Heart right ventricle (tissue), 16 donors: ENCODE measurements around the gene GUCA1C. TPM values are rescaled to one million over a fixed set of nuclear protein-coding genes. Genes with fewer than 3 reads are reported as not detected.

ENCODE experiments used
- ATAC-seq, 8 donors: fragments of 200-7000 bp; cut with Tn5 transposase; one replicate each; pipeline ENCODE4 v1.9.1; 2020; ENCODE audit warnings: mild to moderate bottlenecking in 8 of 8, moderate library complexity in 8 of 8, moderate number of reproducible peaks in 1 of 8
- DNase-seq, 2 donors: peaks; one replicate each; pipeline ENCODE4 v3.0.0-alpha.2; 2020
- H3K27ac ChIP-seq, 10 donors: fragments of 200-600 bp; sonication (generic) in 2 of 10; one replicate each; pipeline versions ENCODE4 v1.5.0 to v1.8.0; 2020 to 2022; ENCODE audit warnings: mild to moderate bottlenecking in 3 of 10
- H3K27me3 ChIP-seq, 7 donors: fragments of 200-600 bp; one replicate each; pipeline ENCODE4 v1.8.0; 2021 to 2022; ENCODE audit warnings: mild to moderate bottlenecking in 2 of 7
- H3K36me3 ChIP-seq, 9 donors: fragments of 200-600 bp; sonication (generic) in 1 of 9; one replicate each; pipeline versions ENCODE4 v1.5.0 to v1.8.0; 2020 to 2022; ENCODE audit warnings: mild to moderate bottlenecking in 2 of 9
- H3K4me1 ChIP-seq, 9 donors: fragments of 200-600 bp; sonication (generic) in 1 of 9; one replicate each; pipeline versions ENCODE4 v1.5.0 to v1.8.0; 2020 to 2022; ENCODE audit warnings: mild to moderate bottlenecking in 4 of 9
- H3K4me3 ChIP-seq, 10 donors: fragments of 200-600 bp; sonication (generic) in 2 of 10; one replicate each; pipeline versions ENCODE4 v1.5.0 to v1.8.0; 2020 to 2022; ENCODE audit warnings: mild to moderate bottlenecking in 7 of 10, moderate library complexity in 2 of 10
- H3K9me3 ChIP-seq, 11 donors: fragments of 200-600 bp in 10 of 11; sonication (generic) in 2 of 11; one replicate each; pipeline versions ENCODE4 v1.5.0 to v1.8.0; 2013 to 2022; ENCODE audit warnings: mild to moderate bottlenecking in 2 of 11, control low read depth in 1 of 11, moderate library complexity in 1 of 11
- CTCF ChIP-seq, 9 donors: fragments of 200-600 bp; sonication (generic) in 2 of 9; IDR thresholded peaks; one replicate each; pipeline versions ENCODE4 v1.5.0 to v1.8.0; 2021 to 2022; ENCODE audit warnings: antibody characterized with exemption in 9 of 9, mild to moderate bottlenecking in 5 of 9, moderate library complexity in 1 of 9
- WGBS, 2 donors: extraction: QIAGEN DNeasy Blood & Tissue Kit; methylation state at CpG; one replicate each; pipeline ENCODE4 v1.1.7; 2013; ENCODE audit warnings: inconsistent platforms in 1 of 2; 5-methylcytosine and 5-hydroxymethylcytosine counted together
- intact Hi-C, 10 donors: fragments of 100-400 bp; cut with DNase I; formaldehyde crosslinking; loops; one replicate each; pipeline versions ENCODE4 v1.11.1 to v1.14.2; 2022
- polyA plus RNA-seq, 2 donors: library from polyadenylated mRNA; stranded (reverse); fragments of 200-250 nt; gene quantifications; one replicate each; pipeline ENCODE4 v1.2.3, GENCODE V29; 2013
- total RNA-seq, 10 donors: library from RNA; stranded (reverse); fragmentation: NEBNext Ultra II Directional in 3 of 10; extraction: Animal tissue kit (Norgen Biotek cat#: 25700) in 3 of 10; gene quantifications; one replicate each; pipeline versions ENCODE4 v1.2.1 to v1.2.4, GENCODE V29; 2021 to 2023
- donor health status: Arrhythmogenic right ventricular cardiomyopathy.
- donor health status: ischemic (EF 13 %, LVEDD 7.1; RV severe dilation, severe dysfunction).
- donor health status: healthy with polysubstance abuse.
- donor health status: DM: no; HTN: yes; CAD: no.
- donor health status: DM: no; HTN: no; CAD: no.
- donor health status: ischemic (EF 25% LVEDD 6.9; RV normal size, moderate dysfunction).
- donor health status: ischemic (EF 25% LVEDD 5.7; RV mildly dilated, moderate dysfunction).
- donor health status: healthy.
- donor health status: DM: yes; HTN: yes; CAD: no.
- donor health status: Ischemic cardiomyopathy.
- donor health status: ischemic (EF 35%, LVEDD 5.7; RV mildly dilated, moderate dysfunction).
- donor health status: nonischemic (EF 11% LVEDD 7.7; RV severe dilation, severe dysfunction).
- donor health status: DM: yes; HTN: yes; CAD: no.
- donor health status: PGD.
- donor health status: ischemic (EF 29% LVEDD 5.4; RV normal size, mild dysfunction).
- donor health status: nonischemic (EF 23%, LVEDD 6.1; RV moderate dilation, normal function).

GUCA1C gene
- total and polyA plus RNA-seq, 12 donors, result 0.56 to 10.7 (median 4.6) TPM; not detected in 4

GRCh38 chr3:108959017-108959416, 5.3 kb upstream of the GUCA1C start:
- TF ChIP-seq CTCF (IDR thresholded peaks at IDR 0.05), result no peak
- ATAC-seq (no peak), DNase-seq (no peak)
- H3K4me1 ChIP-seq, result no peaks in the 10 kb centered on the region
- WGBS, 2 donors, result 85 to 87% methylated on average over 1 of the region's 1 CpG
- no peaks in the 10 kb centered on the region for H3K9me3 ChIP-seq
- no peak overlapping the region for H3K4me3 ChIP-seq
- H3K36me3 ChIP-seq, result no peaks in the 10 kb centered on the region
- H3K27me3 ChIP-seq, result no peaks in the 10 kb centered on the region
- intact Hi-C loops, result no loop called here
- H3K27ac ChIP-seq, result no peak overlapping the region

- DNase-seq, result no peak
- Histone ChIP-seq H3K4me1 (no peaks in the 10 kb centered on the region), H3K36me3 (no peaks in the 10 kb centered on the region), H3K4me3 (no peak overlapping the region), H3K9me3 (no peaks in the 10 kb centered on the region), H3K27ac (no peak overlapping the region), H3K27me3 (no peaks in the 10 kb centered on the region)
- TF ChIP-seq CTCF (IDR thresholded peaks at IDR 0.05), result no peak
- no peak for ATAC-seq
- intact Hi-C loops, result no loop called here
- WGBS, 2 donors, result 69 to 72% methylated on average over 4 of the region's 4 CpGs
These were observed 469 bp downstream of the GUCA1C start for GRCh38 chr3:108953210-108953609.

GRCh38 chr3:108951820-108952501, 1.7 kb downstream of the GUCA1C start:
- 71 to 74% methylated on average over 7 of the region's 7 CpGs for WGBS, 2 donors
- no peak for ATAC-seq

GRCh38 chr3:108947855-108948254, 5.8 kb downstream of the GUCA1C start:
- intact Hi-C loops, result no loop called here

More at GRCh38 chr3:108951820-108952501, 1.7 kb downstream of the GUCA1C start:
- intact Hi-C loops, result no loop called here
- H3K27ac ChIP-seq, result no peak overlapping the region
- H3K9me3 ChIP-seq, result no peaks in the 10 kb centered on the region
- H3K27me3 ChIP-seq, result no peaks in the 10 kb centered on the region
- TF ChIP-seq CTCF (IDR thresholded peaks at IDR 0.05), result no peak
- no peaks in the 10 kb centered on the region for H3K36me3 ChIP-seq
- DNase-seq, result no peak
- no peaks in the 10 kb centered on the region for H3K4me1 ChIP-seq
- no peak overlapping the region for H3K4me3 ChIP-seq

More at GRCh38 chr3:108947855-108948254, 5.8 kb downstream of the GUCA1C start:
- ATAC-seq (no peak), DNase-seq (no peak)
- Histone ChIP-seq H3K36me3 (no peaks in the 10 kb centered on the region), H3K27me3 (no peaks in the 10 kb centered on the region), H3K4me3 (no peak overlapping the region), H3K27ac (no peak overlapping the region), H3K9me3 (no peaks in the 10 kb centered on the region), H3K4me1 (no peaks in the 10 kb centered on the region)
- WGBS, 2 donors, result 74 to 76% methylated on average over 2 of the region's 2 CpGs
- TF ChIP-seq CTCF (IDR thresholded peaks at IDR 0.05), result no peak
